Endothelial cell of umbilical vein (primary cell): ENCODE measurements around the gene NDST3. TPM values are rescaled to one million over a fixed set of nuclear protein-coding genes. Genes with fewer than 3 reads are reported as not detected.
A peak's percentile ranks its signal among the peaks of the same experiment; 100 is the strongest.

Experiments used
- BruUV-seq: library from RNA; stranded (reverse); fragments of 400-500 nt; replicated peaks from 2 replicates; lab custom pipeline; 2021; lab: Mats Ljungman, UMichigan
- CTCF ChIA-PET: fragments of 300-600, 350-600 bp; sonication (Branson Sonifier 250); formaldehyde crosslinking; loops from one replicate; lab custom pipeline; 2021; ENCODE audit warnings: antibody characterized with exemption, inconsistent platforms; lab: Charles Lee
- POLR2A ChIA-PET: fragments of 300-600, 350-600 bp; sonication (Branson Sonifier 250); formaldehyde crosslinking; loops from one replicate; lab custom pipeline; 2021; ENCODE audit warnings: antibody characterized with exemption, inconsistent platforms; lab: Charles Lee
- DNase-seq: peaks from one replicate; pipeline ENCODE4 v3.0.0-alpha.2; 2011; ENCODE audit warnings: low read depth, low spot score
- FAIRE-seq: peaks from 2 replicates; lab custom pipeline; 2011; peaks lifted over from hg19 to GRCh38; lab: Jason Lieb, UNC
- H2AFZ ChIP-seq: 2 replicates; pipeline ENCODE4 v1.6.0; 2012; ENCODE audit warnings: low read depth, low read length, control low read depth, inconsistent platforms
- H3K27ac ChIP-seq: 2 replicates; pipeline ENCODE4 v1.5.1; 2011; ENCODE audit warnings: low read depth, mild to moderate bottlenecking, control low read depth, low read length, moderate library complexity; ENCODE audit not compliant: insufficient read depth
- H3K27me3 ChIP-seq, 2 experiments: 2 replicates each; pipeline versions ENCODE4 v1.6.0 to v1.6.1; 2011; ENCODE audit warnings: low read length in 2 of 2, mixed read lengths in 1 of 2; ENCODE audit not compliant: control insufficient read depth in 2 of 2, insufficient read depth in 2 of 2
- H3K36me3 ChIP-seq, 2 experiments: 2 replicates in 1 of 2; 3 replicates in 1 of 2; pipeline ENCODE4 v1.5.1; 2011; ENCODE audit warnings: low read length in 2 of 2, mild to moderate bottlenecking in 1 of 2, moderate library complexity in 1 of 2; ENCODE audit not compliant: control insufficient read depth in 2 of 2, insufficient read depth in 2 of 2; ENCODE audit errors: extremely low read depth in 1 of 2
- H3K4me1 ChIP-seq: 3 replicates; pipeline ENCODE4 v1.5.1; 2011; ENCODE audit warnings: mild to moderate bottlenecking, low read length; ENCODE audit not compliant: control insufficient read depth, insufficient read depth; ENCODE audit errors: extremely low read depth
- H3K4me2 ChIP-seq: 2 replicates; pipeline ENCODE4 v1.6.1; 2011; ENCODE audit warnings: low read length, control low read depth, mixed read lengths; ENCODE audit not compliant: insufficient read depth
- H3K4me3 ChIP-seq, 3 experiments: fragments of 200-600 bp in 1 of 3; sonication (generic), shearing (Covaris generic) in 1 of 3; replicated peaks in 1 of 3; 2 replicates each; pipeline ENCODE4 v1.5.1; 2011 to 2016; ENCODE audit warnings: control low read depth in 3 of 3, low read length in 3 of 3, mild to moderate bottlenecking in 2 of 3, inconsistent platforms in 1 of 3, low read depth in 1 of 3, moderate library complexity in 1 of 3; ENCODE audit not compliant: insufficient read depth in 1 of 3
- H3K79me2 ChIP-seq: 2 replicates; pipeline ENCODE4 v1.6.0; 2012; ENCODE audit warnings: low read length, inconsistent platforms; ENCODE audit not compliant: control insufficient read depth, insufficient read depth
- H3K9ac ChIP-seq: replicated peaks from 2 replicates; pipeline ENCODE3; 2011; ENCODE audit warnings: low read length, control low read depth; ENCODE audit not compliant: insufficient read depth; ENCODE audit errors: extremely low read depth
- H3K9me1 ChIP-seq: replicated peaks from 3 replicates; pipeline ENCODE4 v1.6.0; 2011; ENCODE audit warnings: mild to moderate bottlenecking, low read length; ENCODE audit not compliant: control insufficient read depth, insufficient read depth; ENCODE audit errors: extremely low read depth
- H3K9me3 ChIP-seq: replicated peaks from 2 replicates; pipeline ENCODE4 v1.5.1; 2012; ENCODE audit warnings: low read length, inconsistent platforms; ENCODE audit not compliant: control insufficient read depth, insufficient read depth
- H4K20me1 ChIP-seq: replicated peaks from 2 replicates; pipeline ENCODE3; 2011; ENCODE audit warnings: mild to moderate bottlenecking, low read length; ENCODE audit not compliant: control insufficient read depth, insufficient read depth; ENCODE audit errors: extremely low read depth
- EZH2 ChIP-seq: IDR thresholded peaks from 2 replicates; pipeline ENCODE4 v1.6.1; 2012; ENCODE audit warnings: borderline replicate concordance, low read depth, mild to moderate bottlenecking, moderate library complexity, low read length, inconsistent platforms; ENCODE audit not compliant: severe bottlenecking
- FOS ChIP-seq: IDR thresholded peaks from 2 replicates; pipeline ENCODE4 v1.6.1; 2011; ENCODE audit warnings: mild to moderate bottlenecking, low read length, moderate library complexity, borderline replicate concordance; ENCODE audit not compliant: insufficient read depth
- GATA2 ChIP-seq: IDR thresholded peaks from 2 replicates; pipeline ENCODE4 v1.7.0; 2011; ENCODE audit warnings: low read depth, mild to moderate bottlenecking, moderate library complexity, mixed read lengths, low read length; ENCODE audit not compliant: insufficient read length, insufficient read depth
- JUN ChIP-seq: IDR thresholded peaks from 2 replicates; pipeline ENCODE4 v1.6.1; 2011; ENCODE audit warnings: borderline replicate concordance, low read depth; ENCODE audit not compliant: insufficient read length, insufficient read depth
- MYC ChIP-seq: IDR thresholded peaks from one replicate; pipeline ENCODE4 v1.6.1; 2011; ENCODE audit warnings: mild to moderate bottlenecking, low read depth, low read length
- POLR2A ChIP-seq: IDR thresholded peaks from 2 replicates; pipeline ENCODE4 v1.6.1; 2012; ENCODE audit warnings: low read depth, mild to moderate bottlenecking, control low read depth, low read length
- POLR2AphosphoS5 ChIP-seq: IDR thresholded peaks from 2 replicates; pipeline ENCODE4 v1.6.1; 2012; ENCODE audit warnings: low read depth, mild to moderate bottlenecking, control low read depth, low read length, moderate library complexity; ENCODE audit not compliant: insufficient read depth
- dilution Hi-C: fragments of 300-500 bp; cut with MboI; formaldehyde crosslinking; loops from one replicate; pipeline ENCODE4 v1.15.0; 2019; ENCODE audit warnings: low sequenced_read_pairs; ENCODE audit not compliant: extremely low pct_ligation_motif_present
- intact Hi-C: fragments of 100-400 bp; cut with micrococcal nuclease; formaldehyde crosslinking; loops from one replicate; pipeline ENCODE4 v1.10.0; 2022
- polyA plus RNA-seq, 4 experiments: library from polyadenylated mRNA; depleted of rRNA in 3 of 4; stranded (reverse) in 3 of 4; unstranded in 1 of 4; fragments of >200 nt; gene quantifications; 2 replicates each; pipeline versions ENCODE4 v1.2.1 to v1.2.3, GENCODE V29; 2011 to 2012; ENCODE audit warnings: missing spikeins in 1 of 4
- total RNA-seq: library from RNA; stranded (reverse); gene quantifications from 2 replicates; pipeline ENCODE4 v1.2.3, GENCODE V29; 2021
- TF ChIP-seq, protein P1 (sequence below), 2 donors: IDR thresholded peaks; 1 replicate in 1 of 2; 2 replicates in 1 of 2; pipeline ENCODE4 v1.5.1; 2011; ENCODE audit warnings: low read length in 2 of 2, mild to moderate bottlenecking in 2 of 2, moderate library complexity in 2 of 2, control low read depth in 1 of 2, inconsistent platforms in 1 of 2, low read depth in 1 of 2; ENCODE audit not compliant: insufficient read depth in 1 of 2; ENCODE audit errors: extremely low read depth in 1 of 2
- TF ChIP-seq, protein P2 (sequence below): IDR thresholded peaks from 2 replicates; pipeline ENCODE4 v1.6.1; 2011; ENCODE audit not compliant: insufficient read depth, insufficient read length

NDST3 gene
- total and polyA plus RNA-seq, 2 donors (not counting 3 experiments of a cell fraction or from before 2014, with no cell fraction given), result 0.04 TPM; not detected in 1

DNA sequence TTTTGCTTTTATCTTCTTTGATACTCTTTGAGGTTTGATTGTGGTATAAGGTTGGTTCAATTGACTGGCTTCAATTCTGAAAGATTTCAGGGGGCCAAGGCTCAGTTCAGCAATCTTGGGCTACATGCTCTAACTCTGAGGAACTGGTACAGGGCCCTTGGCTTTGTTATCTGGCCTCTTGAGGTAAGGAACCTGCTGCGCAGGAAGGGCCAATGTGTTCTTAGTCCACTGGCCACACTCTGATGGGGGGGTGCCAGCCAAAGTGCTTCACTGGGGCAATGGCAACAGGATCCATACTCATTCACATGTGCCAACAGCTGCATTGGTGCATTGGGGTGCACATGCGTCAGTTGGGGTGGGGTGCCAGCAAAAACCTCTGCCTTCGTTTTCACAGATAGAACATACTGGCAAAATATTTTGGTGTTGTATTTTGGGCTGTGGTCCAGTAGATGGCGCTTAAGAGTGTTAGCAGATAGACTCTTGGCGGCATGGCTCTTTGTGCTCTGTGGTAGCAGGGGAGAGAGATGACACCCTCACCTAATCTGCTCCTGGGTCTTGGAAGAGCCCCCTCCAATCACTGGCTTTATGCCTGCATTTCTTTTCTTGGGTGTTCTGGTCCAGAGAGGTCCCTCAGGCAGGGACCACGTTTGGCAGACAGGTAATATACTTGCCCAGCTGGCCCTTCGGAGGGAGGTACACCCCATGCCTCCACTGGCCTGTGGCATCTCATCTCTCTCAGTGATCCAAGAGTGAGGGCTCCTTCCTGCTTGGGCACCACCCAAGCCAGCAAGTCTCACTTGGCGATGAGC is 42.9 kb downstream of the NDST3 start:
- ChIA-PET CTCF (interaction anchor here (1.3 to 8.0 kb wide), 2 partner anchors 35 to 147 kb away, joined by 3 to 108 read pairs; no protein-coding TSS in a partner anchor), POLR2A (no interaction called here)
- Histone ChIP-seq H3K36me3 (no peaks in the 10 kb centered on the region), H3K27me3 (peaks cover 4% of the 10 kb centered on the region in 2 experiments), H3K27ac (no peak overlapping the region), H3K9me1 (no peaks in the 10 kb centered on the region), H3K4me1 (no peaks in the 10 kb centered on the region), H2AFZ (no peak overlapping the region), H3K9me3 (no peaks in the 10 kb centered on the region), H3K9ac (no peak overlapping the region), H3K79me2 (no peaks in the 10 kb centered on the region), H3K4me2 (no peak overlapping the region), H4K20me1 (no peaks in the 10 kb centered on the region), H3K4me3 (no peak overlapping the region)
- DNase-seq (peak; percentile 24), FAIRE-seq (peak; percentile 28)
- BruUV-seq, result no TSS peak
- TF ChIP-seq JUN (no peak), POLR2AphosphoS5 (no peak), POLR2A (no peak), GATA2 (no peak), MYC (no peak), FOS (no peak), EZH2 (no peak)
- TF ChIP-seq, protein P1, sequence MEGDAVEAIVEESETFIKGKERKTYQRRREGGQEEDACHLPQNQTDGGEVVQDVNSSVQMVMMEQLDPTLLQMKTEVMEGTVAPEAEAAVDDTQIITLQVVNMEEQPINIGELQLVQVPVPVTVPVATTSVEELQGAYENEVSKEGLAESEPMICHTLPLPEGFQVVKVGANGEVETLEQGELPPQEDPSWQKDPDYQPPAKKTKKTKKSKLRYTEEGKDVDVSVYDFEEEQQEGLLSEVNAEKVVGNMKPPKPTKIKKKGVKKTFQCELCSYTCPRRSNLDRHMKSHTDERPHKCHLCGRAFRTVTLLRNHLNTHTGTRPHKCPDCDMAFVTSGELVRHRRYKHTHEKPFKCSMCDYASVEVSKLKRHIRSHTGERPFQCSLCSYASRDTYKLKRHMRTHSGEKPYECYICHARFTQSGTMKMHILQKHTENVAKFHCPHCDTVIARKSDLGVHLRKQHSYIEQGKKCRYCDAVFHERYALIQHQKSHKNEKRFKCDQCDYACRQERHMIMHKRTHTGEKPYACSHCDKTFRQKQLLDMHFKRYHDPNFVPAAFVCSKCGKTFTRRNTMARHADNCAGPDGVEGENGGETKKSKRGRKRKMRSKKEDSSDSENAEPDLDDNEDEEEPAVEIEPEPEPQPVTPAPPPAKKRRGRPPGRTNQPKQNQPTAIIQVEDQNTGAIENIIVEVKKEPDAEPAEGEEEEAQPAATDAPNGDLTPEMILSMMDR (IDR thresholded peaks at IDR 0.05; ENCODE audit: extremely low read depth in 1 of 2, insufficient read depth in 1 of 2, low read depth in 1 of 2, low read length in 2 of 2), result peak; percentile 61 to 72
- TF ChIP-seq, protein P2, sequence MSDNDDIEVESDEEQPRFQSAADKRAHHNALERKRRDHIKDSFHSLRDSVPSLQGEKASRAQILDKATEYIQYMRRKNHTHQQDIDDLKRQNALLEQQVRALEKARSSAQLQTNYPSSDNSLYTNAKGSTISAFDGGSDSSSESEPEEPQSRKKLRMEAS, result no peak
- dilution Hi-C loops (no loop called here), intact Hi-C loops (loop anchor here (1.0 kb wide), 2 partner anchors 147 to 193 kb away; no protein-coding TSS in a partner anchor)
